SK-N-SH treated with all-trans-retinoic acid at 6 μM for 48 hours (cell line): ENCODE data around the gene TMEM132C.

Experiments
- ATAC-seq: fragments of 200-7000 bp; cut with Tn5 transposase; 3 replicates; pipeline ENCODE4 v1.9.1; 2020; ENCODE audit warnings: mild to moderate bottlenecking, moderate library complexity
- ARNTL ChIP-seq: fragments of 450-650 bp; formaldehyde crosslinking; IDR thresholded peaks from 2 replicates; pipeline ENCODE4 v1.5.0; 2020; ENCODE audit warnings: low read depth, mild to moderate bottlenecking, moderate library complexity, borderline replicate concordance
- BACH2 ChIP-seq: fragments of 250-450 bp; sonication (Bioruptor Pico); IDR thresholded peaks from 2 replicates; pipeline ENCODE4 v1.9.0; 2021; ENCODE audit warnings: mild to moderate bottlenecking, borderline replicate concordance
- CREB5 ChIP-seq: fragments of 250-450 bp; sonication (Bioruptor Pico); IDR thresholded peaks from 2 replicates; pipeline ENCODE4 v1.5.1; 2020; ENCODE audit warnings: low read depth, mild to moderate bottlenecking, moderate library complexity
- CSDC2 ChIP-seq: fragments of 250-450 bp; sonication (Bioruptor Pico); IDR thresholded peaks from 2 replicates; pipeline ENCODE4 v1.5.0; 2020; ENCODE audit warnings: mild to moderate bottlenecking, moderate library complexity
- CSRNP3 ChIP-seq: fragments of 250-450 bp; sonication (Bioruptor Pico); IDR thresholded peaks from 2 replicates; pipeline ENCODE4 v1.5.1; 2021; ENCODE audit warnings: mild to moderate bottlenecking, moderate library complexity
- ESRRG ChIP-seq: fragments of 250-450 bp; sonication (Bioruptor Pico); IDR thresholded peaks from 2 replicates; pipeline ENCODE4 v1.6.1; 2021; ENCODE audit warnings: mild to moderate bottlenecking
- GLIS3 ChIP-seq: fragments of 250-450 bp; sonication (Bioruptor Pico); IDR thresholded peaks from 2 replicates; pipeline ENCODE4 v1.5.0; 2020; ENCODE audit warnings: mild to moderate bottlenecking, moderate library complexity
- ISL1 ChIP-seq: fragments of 250-450 bp; sonication (Bioruptor Pico); IDR thresholded peaks from 2 replicates; pipeline ENCODE4 v2.1.2; 2022; ENCODE audit warnings: mild to moderate bottlenecking, moderate library complexity
- OSR1 ChIP-seq: fragments of 250-450 bp; sonication (Bioruptor Pico); IDR thresholded peaks from 2 replicates; pipeline ENCODE4 v1.8.0; 2022; ENCODE audit warnings: moderate library complexity, mild to moderate bottlenecking, inconsistent platforms
- PATZ1 ChIP-seq: fragments of 250-450 bp; sonication (Bioruptor Pico); IDR thresholded peaks from 2 replicates; pipeline ENCODE4 v1.8.0; 2020; ENCODE audit warnings: mild to moderate bottlenecking, moderate library complexity, borderline replicate concordance
- PPARA ChIP-seq: fragments of 250-450 bp; sonication (Bioruptor Pico); IDR thresholded peaks from 2 replicates; pipeline ENCODE4 v1.5.0; 2020; ENCODE audit warnings: mild to moderate bottlenecking, borderline replicate concordance
- SNAI2 ChIP-seq: fragments of 250-450 bp; sonication (Bioruptor Pico); IDR thresholded peaks from 2 replicates; pipeline ENCODE4 v1.5.0; 2020; ENCODE audit warnings: mild to moderate bottlenecking, moderate library complexity
- TCF4 ChIP-seq: fragments of 250-450 bp; sonication (Bioruptor Pico); IDR thresholded peaks from 2 replicates; pipeline ENCODE4 v1.8.0; 2021; ENCODE audit warnings: mild to moderate bottlenecking, moderate library complexity, borderline replicate concordance
- TOX ChIP-seq: fragments of 250-450 bp; sonication (Bioruptor Pico); IDR thresholded peaks from 2 replicates; pipeline ENCODE4 v1.8.0; 2021; ENCODE audit warnings: mild to moderate bottlenecking, moderate library complexity, borderline replicate concordance
- TSHZ2 ChIP-seq: fragments of 250-450 bp; sonication (Bioruptor Pico); IDR thresholded peaks from 2 replicates; pipeline ENCODE4 v1.5.0; 2020; ENCODE audit warnings: mild to moderate bottlenecking, moderate library complexity
- ZC3H10 ChIP-seq: fragments of 250-450 bp; sonication (Bioruptor Pico); IDR thresholded peaks from 2 replicates; pipeline ENCODE4 v1.5.1; 2021; ENCODE audit warnings: mild to moderate bottlenecking, moderate library complexity
- ZFP3 ChIP-seq: fragments of 250-450 bp; sonication (Bioruptor Pico); IDR thresholded peaks from 2 replicates; pipeline ENCODE4 v1.5.0; 2020; ENCODE audit warnings: mild to moderate bottlenecking, moderate library complexity
- ZFP30 ChIP-seq: fragments of 450-650 bp; formaldehyde crosslinking; IDR thresholded peaks from 2 replicates; pipeline ENCODE4 v1.5.0; 2022; ENCODE audit warnings: mild to moderate bottlenecking, moderate library complexity
- ZNF565 ChIP-seq: fragments of 450-650 bp; formaldehyde crosslinking; conservative IDR thresholded peaks from 2 replicates; pipeline ENCODE4 v1.5.0; 2020; ENCODE audit warnings: low read depth, mild to moderate bottlenecking, moderate library complexity
- ZNF70 ChIP-seq: fragments of 450-650 bp; formaldehyde crosslinking; IDR thresholded peaks from 2 replicates; pipeline ENCODE4 v1.5.0; 2020; ENCODE audit warnings: mild to moderate bottlenecking, moderate library complexity

The TMEM132C gene

GRCh38 chr12:128672893-128673292 lies 405.9 kb downstream of the TMEM132C start (continued):
- no peak for TF ChIP-seq OSR1 (CRISPR knock-in tag)
- TF ChIP-seq PATZ1 (CRISPR knock-in tag), result no peak
- no peak for TF ChIP-seq ZNF70
- TF ChIP-seq PPARA (CRISPR knock-in tag), result no peak
- no peak for TF ChIP-seq ARNTL (CRISPR knock-in tag)
- TF ChIP-seq ESRRG (CRISPR knock-in tag), result no peak
- no peak for TF ChIP-seq ISL1

GRCh38 chr12:128675576-128675975 lies 408.6 kb downstream of the TMEM132C start:
- no peak for ATAC-seq
- no peak for TF ChIP-seq CREB5 (CRISPR knock-in tag)
- TF ChIP-seq CSRNP3, result no peak
- no peak for TF ChIP-seq ZC3H10
- TF ChIP-seq GLIS3, result no peak
- no peak for TF ChIP-seq ISL1

GRCh38 chr12:128680555-128680954 lies 413.6 kb downstream of the TMEM132C start:
- ATAC-seq, result no peak
- TF ChIP-seq ZFP30 (CRISPR knock-in tag) (no peak), ZNF70 (no peak), PATZ1 (CRISPR knock-in tag) (no peak), TCF4 (no peak), CSRNP3 (no peak), ARNTL (CRISPR knock-in tag) (no peak), ZFP3 (no peak), ESRRG (CRISPR knock-in tag) (no peak), TSHZ2 (CRISPR knock-in tag) (no peak), SNAI2 (CRISPR knock-in tag) (no peak), ZNF565 (no peak), ZC3H10 (no peak), BACH2 (CRISPR knock-in tag) (no peak), TOX (CRISPR knock-in tag) (no peak), CSDC2 (CRISPR knock-in tag) (no peak), CREB5 (CRISPR knock-in tag) (no peak)
